ENCODE measurements around the gene FGD4.

FGD4 gene

GRCh38 chr12:32457251-32458025, 58.1 kb downstream of the FGD4 start:
- DNase-seq: no peak

GRCh38 chr12:32460638-32461037, 61.3 kb downstream of the FGD4 start:
- DNase-seq: no peak

GRCh38 chr12:32462908-32463307, 63.5 kb downstream of the FGD4 start:
- no peak for DNase-seq

- no peak for DNase-seq
Measured at GRCh38 chr12:32466187-32466586, 66.8 kb downstream of the FGD4 start.

- DNase-seq: no peak
Measured at GRCh38 chr12:32466986-32467711, 67.8 kb downstream of the FGD4 start.

- no peak for DNase-seq
Measured at GRCh38 chr12:32467959-32468863, 68.9 kb downstream of the FGD4 start.

GRCh38 chr12:32470936-32471470, 71.6 kb downstream of the FGD4 start:
- DNase-seq: no peak

- DNase-seq: no peak
Measured at GRCh38 chr12:32471591-32472001, 72.2 kb downstream of the FGD4 start.

GRCh38 chr12:32475724-32476123, 76.4 kb downstream of the FGD4 start:
- no peak for DNase-seq

- no peak for DNase-seq
Measured at GRCh38 chr12:32476446-32476845, 77.1 kb downstream of the FGD4 start.

- no peak for DNase-seq
Measured at GRCh38 chr12:32477714-32478113, 78.4 kb downstream of the FGD4 start.

- DNase-seq: no peak
Measured at GRCh38 chr12:32478166-32478565, 78.8 kb downstream of the FGD4 start.

GRCh38 chr12:32478858-32479725, 79.7 kb downstream of the FGD4 start:
- no peak for DNase-seq

- no peak for DNase-seq
Measured at GRCh38 chr12:32482226-32482625, 82.9 kb downstream of the FGD4 start.

- DNase-seq: no peak
Measured at GRCh38 chr12:32483499-32483898, 84.1 kb downstream of the FGD4 start.

GRCh38 chr12:32483993-32484392, 84.6 kb downstream of the FGD4 start:
- DNase-seq: no peak

GRCh38 chr12:32486158-32486557, 86.8 kb downstream of the FGD4 start:
- DNase-seq: no peak

- no peak for DNase-seq
Measured at GRCh38 chr12:32488132-32488531, 88.8 kb downstream of the FGD4 start.

- no peak for DNase-seq
Measured at GRCh38 chr12:32489070-32489469, 89.7 kb downstream of the FGD4 start.

GRCh38 chr12:32490801-32491200, 91.4 kb downstream of the FGD4 start:
- no peak for DNase-seq

GRCh38 chr12:32493282-32493681, 93.9 kb downstream of the FGD4 start:
- DNase-seq: no peak

- DNase-seq: no peak
Measured at GRCh38 chr12:32494656-32495055, 95.3 kb downstream of the FGD4 start.

Data from NCI-H524 treated with DMSO at 0.1 percent for 48 hours (cell line).